ENCODE results near the gene ISOC2. TPM values are rescaled to one million over a fixed set of nuclear protein-coding genes. Genes with fewer than 3 reads are reported as not detected.

The ISOC2 gene
- polyA plus RNA-seq, 3 donors, result 57.7 to 135 (median 79.6) TPM

GRCh38 chr19:55491546-55492360 lies 30.3 kb upstream of the ISOC2 start:
- 61 to 65% (median 61%) methylated on average over 23 to 24 of the region's 24 CpGs for WGBS, 3 donors
- H3K27ac ChIP-seq (ENCODE audit: low read depth, low read length), result no peak overlapping the region

- 75 to 77% (median 77%) methylated on average over 47 to 52 of the region's 52 CpGs for WGBS, 3 donors
- H3K27ac ChIP-seq (ENCODE audit: low read depth, low read length), result no peak overlapping the region
Measured at GRCh38 chr19:55490478-55491432, 29.3 kb upstream of the ISOC2 start.

GRCh38 chr19:55489711-55490477 lies 28.5 kb upstream of the ISOC2 start:
- WGBS, 3 donors, result 66 to 70% (median 70%) methylated on average over 17 to 21 of the region's 21 CpGs
- H3K27ac ChIP-seq (ENCODE audit: low read depth, low read length), result no peak overlapping the region

- WGBS, 3 donors, result 52 to 70% (median 62%) methylated on average over 32 to 36 of the region's 36 CpGs
- H3K27ac ChIP-seq (ENCODE audit: low read depth, low read length), result no peak overlapping the region
Measured at GRCh38 chr19:55488986-55489710, 27.7 kb upstream of the ISOC2 start.

- H3K27ac ChIP-seq (ENCODE audit: low read depth, low read length), result no peak within 1 kb of the TSS
- WGBS, 3 donors, result 15 to 27% (median 15%) methylated on average over 13 to 19 of the region's 21 CpGs
Measured at GRCh38 chr19:55487924-55488687, 26.7 kb upstream of the ISOC2 start, which contains the start of gene SSC5D. Gene SSC5D (plus strand): TSS chr19:55488436. CDS start chr19:55488590, 154 bp downstream.

- H3K27ac ChIP-seq (ENCODE audit: low read depth, low read length), result no peak overlapping the region
- 31 to 41% (median 38%) methylated on average over 25 to 27 of the region's 27 CpGs for WGBS, 3 donors
Measured at GRCh38 chr19:55486971-55487923, 25.8 kb upstream of the ISOC2 start.

GRCh38 chr19:55486043-55486970 lies 24.9 kb upstream of the ISOC2 start:
- 62 to 77% (median 70%) methylated on average over 39 to 53 of the region's 53 CpGs for WGBS, 3 donors
- H3K27ac ChIP-seq (ENCODE audit: low read depth, low read length), result no peak overlapping the region

- no peak overlapping the region for H3K27ac ChIP-seq (ENCODE audit: low read depth, low read length)
- WGBS, 3 donors, result 29 to 33% (median 30%) methylated on average over 18 of the region's 18 CpGs
Measured at GRCh38 chr19:55485439-55486011, 24.1 kb upstream of the ISOC2 start.

GRCh38 chr19:55484593-55485438 lies 23.4 kb upstream of the ISOC2 start, which contains the start of gene NAT14:
Gene NAT14 (plus strand): TSS chr19:55485188. CDS start chr19:55485709, 521 bp downstream.
- H3K27ac ChIP-seq (ENCODE audit: low read depth, low read length), result no peak within 1 kb of the TSS
- 1 to 2% (median 1%) methylated on average over 74 to 78 of the region's 78 CpGs for WGBS, 3 donors

GRCh38 chr19:55483706-55484592 lies 22.5 kb upstream of the ISOC2 start:
- no peak overlapping the region for H3K27ac ChIP-seq (ENCODE audit: low read depth, low read length)
- whole genome bisulfite sequencing, 3 donors, result 73 to 78% (median 76%) methylated on average over 41 to 46 of the region's 46 CpGs

- WGBS, 3 donors, result 93 to 94% (median 94%) methylated on average over 44 to 47 of the region's 47 CpGs
- H3K27ac ChIP-seq (ENCODE audit: low read depth, low read length), result no peak overlapping the region
Measured at GRCh38 chr19:55482967-55483705, 21.7 kb upstream of the ISOC2 start.
